ENCODE measurements around the gene AUTS2.
A peak's percentile ranks its signal among the peaks of the same experiment; 100 is the strongest.

The AUTS2 gene

GRCh38 chr7:70694434-70694970, 1096.2 kb downstream of the AUTS2 start:
- DNase-seq, result peak; percentile 10

GRCh38 chr7:70694971-70695794, 1096.9 kb downstream of the AUTS2 start:
- no peak for DNase-seq

DNA sequence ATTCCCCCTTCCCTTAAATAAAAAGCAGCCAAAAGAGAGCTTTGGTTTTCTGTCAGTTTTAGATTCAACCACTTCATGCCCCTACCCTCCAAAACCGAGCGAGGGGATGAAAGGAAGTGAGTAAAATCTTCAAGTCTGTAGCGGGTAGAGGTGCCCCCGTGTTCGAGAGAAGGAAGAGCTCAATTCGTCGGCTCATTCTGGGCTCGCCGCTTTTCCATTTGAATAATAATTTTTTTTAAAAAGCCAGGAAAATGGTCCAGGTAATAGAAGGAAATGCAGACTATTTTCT, 1097.5 kb downstream of the AUTS2 start:
- no peak for DNase-seq

DNA sequence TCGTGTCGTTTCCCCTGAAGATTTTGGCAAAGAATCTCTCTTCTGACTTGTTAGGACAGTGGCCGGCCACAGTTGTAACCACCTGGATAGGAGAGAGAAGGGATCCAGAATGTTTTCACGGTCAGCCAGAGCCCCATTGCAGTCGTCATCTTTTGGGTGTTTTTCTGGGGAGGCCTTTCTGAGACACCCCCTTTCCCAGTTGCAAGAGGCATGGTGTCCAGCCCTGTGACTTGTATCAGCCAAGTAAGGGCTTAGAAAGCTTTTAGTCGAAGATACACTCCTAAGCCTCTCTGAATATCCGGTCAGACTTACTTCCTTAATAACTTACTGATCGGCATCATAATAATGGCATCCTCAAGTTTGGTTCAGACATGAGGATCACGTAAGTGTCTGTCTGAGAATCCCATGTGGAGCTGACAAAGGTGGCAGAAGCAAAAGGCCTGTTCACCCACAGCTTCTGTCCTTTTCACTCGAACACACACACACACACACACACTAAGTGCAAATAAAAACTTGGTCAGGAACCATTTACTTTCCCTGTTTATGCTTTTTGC, 1098.0 kb downstream of the AUTS2 start:
- no peak for DNase-seq

- DNase-seq, result no peak
Observed at GRCh38 chr7:70698219-70698832, 1100.1 kb downstream of the AUTS2 start.

- DNase-seq, result no peak
Observed at GRCh38 chr7:70699271-70699670, 1101.0 kb downstream of the AUTS2 start.

DNA sequence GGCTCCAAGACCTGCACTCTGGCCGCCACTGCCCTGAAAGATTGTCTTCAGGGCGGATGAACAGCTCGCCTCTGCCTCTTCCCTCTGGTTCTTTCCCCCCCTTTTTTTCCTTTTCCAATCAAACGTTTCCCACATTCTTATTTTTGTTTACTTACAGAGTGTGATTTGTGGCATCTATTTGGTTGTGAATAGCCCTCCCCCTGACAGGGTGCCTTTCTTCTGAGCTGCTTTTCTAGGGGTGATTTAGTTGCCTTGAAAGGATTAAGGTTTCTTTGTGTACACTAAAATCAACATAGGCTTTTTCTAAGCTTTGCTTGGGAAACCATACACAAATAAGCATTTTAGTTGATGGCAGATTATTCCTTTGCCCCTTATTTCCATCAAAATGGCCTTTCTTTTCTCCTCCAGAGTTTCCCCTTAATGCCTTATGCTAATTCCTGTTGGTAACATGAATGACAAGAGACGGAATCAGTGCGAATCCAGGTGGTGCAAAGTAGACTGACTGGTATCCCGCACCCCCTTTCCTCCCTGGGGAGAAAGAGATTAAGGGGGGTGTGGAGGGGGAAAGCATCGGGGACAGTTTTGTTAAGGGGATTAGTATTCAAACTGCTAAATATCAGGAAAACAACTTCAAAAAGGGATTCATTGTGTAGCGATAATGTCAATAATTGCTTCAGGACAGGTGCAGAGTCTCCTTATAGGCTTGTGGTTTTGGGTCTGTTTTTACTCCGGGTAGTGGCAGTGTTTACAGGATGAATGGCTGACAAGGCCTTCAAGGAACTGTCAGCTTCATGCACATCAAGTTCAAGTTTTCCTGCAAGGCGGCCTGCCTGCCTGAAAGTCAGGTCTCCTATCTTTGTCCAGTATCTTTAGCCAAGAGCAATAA, 1102.0 kb downstream of the AUTS2 start:
- no peak for DNase-seq

- no peak for DNase-seq
Observed at GRCh38 chr7:70700941-70701425, 1102.7 kb downstream of the AUTS2 start.

GRCh38 chr7:70701477-70701876, 1103.2 kb downstream of the AUTS2 start:
- no peak for DNase-seq

DNA sequence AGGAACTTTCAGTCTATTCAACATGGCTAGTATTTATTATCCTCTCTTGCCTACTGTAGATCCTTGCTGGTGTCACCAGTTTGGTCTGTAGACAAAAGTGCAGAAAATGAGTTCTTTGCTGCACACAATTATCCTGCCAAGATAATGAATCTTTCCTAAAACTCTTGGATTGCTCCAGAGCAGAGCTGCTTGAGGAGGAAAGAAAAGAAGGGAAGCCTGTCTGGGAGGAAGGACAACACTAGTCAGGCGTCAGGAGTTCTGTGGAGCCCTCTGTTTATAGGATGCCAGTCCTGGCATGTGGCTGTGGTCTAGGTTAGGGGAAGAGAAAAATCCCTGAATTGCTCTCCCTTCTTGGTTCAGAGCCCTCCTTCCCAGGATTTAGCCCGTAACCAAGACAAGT, 1103.7 kb downstream of the AUTS2 start:
- DNase-seq, result no peak

GRCh38 chr7:70703785-70704184, 1105.5 kb downstream of the AUTS2 start:
- no peak for DNase-seq

- DNase-seq, result no peak
Observed at GRCh38 chr7:70704831-70705346, 1106.6 kb downstream of the AUTS2 start.

GRCh38 chr7:70706204-70706603, 1107.9 kb downstream of the AUTS2 start:
- no peak for DNase-seq

- no peak for DNase-seq
Observed at GRCh38 chr7:70706698-70707097, 1108.4 kb downstream of the AUTS2 start.

DNA sequence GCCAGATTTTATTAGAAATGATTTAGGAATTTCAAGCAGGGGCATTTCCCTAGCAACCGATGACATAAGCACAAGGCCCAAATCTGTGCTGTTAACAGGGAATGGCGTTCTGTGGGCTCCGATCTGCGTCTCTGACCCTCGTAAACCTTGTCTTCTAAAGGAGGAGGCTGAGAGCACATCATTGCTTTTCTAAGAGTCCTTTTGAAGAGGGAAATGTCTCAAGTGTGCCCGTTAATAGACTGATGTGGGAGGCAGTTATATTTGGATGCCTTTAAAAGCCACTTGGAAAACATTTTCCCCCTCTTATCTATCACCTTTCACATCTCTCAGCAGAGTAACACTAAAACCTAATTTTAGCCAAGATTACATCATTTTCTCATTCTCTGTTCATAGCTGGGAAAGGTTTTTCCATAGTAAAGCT, 1109.6 kb downstream of the AUTS2 start:
- no peak for DNase-seq

DNA sequence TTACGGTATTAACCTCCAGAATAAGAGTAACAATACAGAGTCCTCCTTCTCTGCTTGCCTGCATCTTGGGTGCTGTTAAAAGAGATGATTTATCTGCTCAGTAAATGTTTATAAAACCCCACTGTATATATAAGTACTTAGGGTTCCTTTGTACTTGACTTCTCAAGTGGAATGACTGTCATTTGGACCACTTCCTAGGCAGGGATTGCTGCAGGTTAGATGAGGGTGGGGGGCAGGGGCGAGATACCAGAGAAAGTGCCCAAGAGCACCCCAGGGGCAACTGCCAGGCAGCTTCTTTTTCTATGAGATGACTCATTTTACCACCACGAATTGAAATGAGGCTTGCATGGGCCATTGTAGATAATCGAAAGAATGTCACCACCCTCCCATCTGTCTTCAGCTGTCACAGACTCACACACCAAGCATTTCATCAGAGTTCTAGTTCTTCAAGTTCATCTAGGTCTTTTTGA, 1111.8 kb downstream of the AUTS2 start:
- DNase-seq, result no peak

- no peak for DNase-seq
Observed at GRCh38 chr7:70710651-70711050, 1112.4 kb downstream of the AUTS2 start.

DNA sequence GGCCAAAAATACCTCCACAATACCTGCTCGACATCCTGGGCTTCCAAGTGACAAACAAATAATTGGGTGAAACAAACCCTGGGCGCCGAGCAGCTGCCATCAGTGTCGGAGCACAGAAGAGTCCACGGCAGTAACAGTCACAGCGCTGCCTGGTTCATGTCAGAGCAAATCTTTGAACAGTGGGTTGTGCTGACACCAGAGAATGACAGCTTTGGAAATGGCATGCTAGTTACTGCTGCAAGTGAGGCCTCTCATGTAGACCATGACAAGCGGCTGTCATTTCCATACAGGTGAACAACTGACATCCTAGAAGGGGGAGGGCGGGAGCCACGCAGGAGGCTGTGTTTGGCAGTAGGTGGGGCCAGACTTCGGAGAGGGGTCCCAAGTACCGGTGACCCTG, 1113.2 kb downstream of the AUTS2 start:
- no peak for DNase-seq

GRCh38 chr7:70712942-70713341, 1114.7 kb downstream of the AUTS2 start:
- no peak for DNase-seq

- no peak for DNase-seq
Observed at GRCh38 chr7:70714506-70715038, 1116.3 kb downstream of the AUTS2 start.

- no peak for DNase-seq
Observed at GRCh38 chr7:70717553-70718329, 1119.5 kb downstream of the AUTS2 start.

DNA sequence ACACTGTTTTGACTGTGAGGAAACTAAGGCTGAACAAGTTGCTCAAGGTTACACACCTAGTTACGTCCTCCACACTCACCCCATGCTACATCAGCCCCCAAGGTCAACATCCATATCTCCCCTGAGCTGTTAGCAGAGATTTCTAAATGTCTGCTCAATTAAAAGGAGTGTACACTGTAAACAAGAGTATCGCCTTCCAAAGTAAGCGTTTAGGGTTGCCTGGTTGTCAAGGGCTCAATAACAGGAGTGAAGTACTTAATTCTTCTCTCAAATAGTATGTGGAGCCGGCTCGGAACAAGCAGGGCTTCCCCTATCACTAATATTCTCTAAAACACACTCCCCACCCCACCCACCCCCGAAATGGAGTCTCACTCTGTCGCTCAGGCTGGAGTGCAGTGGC, 1120.8 kb downstream of the AUTS2 start:
- no peak for DNase-seq

All from stimulated activated CD4-positive, alpha-beta T cell treated with anti-CD3 and anti-CD28 coated beads, Interleukin-4, amount 100 ng/mL, for 1 hour (primary cell).